H9 (cell line): ENCODE data around the gene LGR5. TPM values are rescaled to one million over a fixed set of nuclear protein-coding genes. Genes with fewer than 3 reads are reported as not detected.

Experiments used
- DNase-seq: peaks from one replicate; pipeline ENCODE4 v3.0.0-alpha.2; 2017
- H2AFZ ChIP-seq: one replicate; pipeline ENCODE4 v1.6.1; 2013; ENCODE audit warnings: mild to moderate bottlenecking, low read length, control low read depth, moderate library complexity
- H2AK5ac ChIP-seq: 2 replicates; pipeline ENCODE4 v1.6.1; 2013; ENCODE audit warnings: low read length, control low read depth, mixed read lengths; ENCODE audit not compliant: insufficient read length
- H2BK120ac ChIP-seq: one replicate; pipeline ENCODE4 v1.6.1; 2013; ENCODE audit warnings: low read depth, mild to moderate bottlenecking, low read length, control low read depth, inconsistent platforms; ENCODE audit not compliant: poor library complexity, severe bottlenecking
- H2BK12ac ChIP-seq: 2 replicates; pipeline ENCODE4 v1.6.1; 2013; ENCODE audit warnings: low read length, control low read depth, mixed read lengths, low read depth; ENCODE audit not compliant: insufficient read length
- H2BK15ac ChIP-seq: 2 replicates; pipeline ENCODE4 v1.6.1; 2013; ENCODE audit warnings: low read depth, low read length, control low read depth
- H2BK20ac ChIP-seq: one replicate; pipeline ENCODE4 v1.6.1; 2013; ENCODE audit warnings: low read depth, mild to moderate bottlenecking, low read length, control low read depth, inconsistent platforms; ENCODE audit not compliant: poor library complexity, severe bottlenecking
- H2BK5ac ChIP-seq: 2 replicates; pipeline ENCODE4 v1.6.1; 2013; ENCODE audit warnings: low read length, control low read depth, mixed read lengths; ENCODE audit not compliant: insufficient read length
- H3K14ac ChIP-seq: 2 replicates; pipeline ENCODE4 v1.6.1; 2013; ENCODE audit warnings: low read length, control low read depth; ENCODE audit not compliant: insufficient read depth
- H3K18ac ChIP-seq: 2 replicates; pipeline ENCODE4 v1.6.1; 2013; ENCODE audit warnings: low read depth, mild to moderate bottlenecking, mixed read lengths, low read length, control low read depth; ENCODE audit not compliant: insufficient read length
- H3K23ac ChIP-seq: 2 replicates; pipeline ENCODE4 v1.6.1; 2013; ENCODE audit warnings: low read length, control low read depth, mixed read lengths, low read depth; ENCODE audit not compliant: insufficient read length
- H3K23me2 ChIP-seq: 2 replicates; pipeline ENCODE4 v1.6.1; 2013; ENCODE audit warnings: low read depth, mild to moderate bottlenecking, mixed read lengths, low read length, control low read depth; ENCODE audit not compliant: insufficient read length, poor library complexity, severe bottlenecking
- H3K27ac ChIP-seq: 2 replicates; pipeline ENCODE4 v1.5.1; 2013; ENCODE audit warnings: low read length, control low read depth, mixed read lengths, low read depth; ENCODE audit not compliant: insufficient read length
- H3K27me3 ChIP-seq: 2 replicates; pipeline ENCODE4 v1.6.1; 2013; ENCODE audit warnings: low read length, control low read depth, inconsistent platforms; ENCODE audit not compliant: insufficient read depth
- H3K4ac ChIP-seq: 2 replicates; pipeline ENCODE4 v1.6.1; 2013; ENCODE audit warnings: low read depth, mild to moderate bottlenecking, control low read depth, inconsistent platforms, low read length, moderate library complexity
- H3K4me1 ChIP-seq: 2 replicates; pipeline ENCODE4 v1.6.1; 2013; ENCODE audit warnings: low read length, control low read depth, inconsistent platforms; ENCODE audit not compliant: insufficient read depth
- H3K4me2 ChIP-seq: 2 replicates; pipeline ENCODE4 v1.6.1; 2013; ENCODE audit warnings: low read length, control low read depth, mixed read lengths; ENCODE audit not compliant: insufficient read length, insufficient read depth
- H3K56ac ChIP-seq: 2 replicates; pipeline ENCODE4 v1.6.1; 2013; ENCODE audit warnings: low read depth, mild to moderate bottlenecking, mixed read lengths, low read length, control low read depth; ENCODE audit not compliant: insufficient read length
- H3K79me1 ChIP-seq: 2 replicates; pipeline ENCODE4 v1.6.1; 2013; ENCODE audit warnings: low read depth, mild to moderate bottlenecking, moderate library complexity, low read length, control low read depth, inconsistent platforms; ENCODE audit not compliant: insufficient read depth, poor library complexity, severe bottlenecking
- H3K79me2 ChIP-seq: 2 replicates; pipeline ENCODE4 v1.6.1; 2013; ENCODE audit warnings: low read length, control low read depth, inconsistent platforms; ENCODE audit not compliant: insufficient read depth
- H3K9ac ChIP-seq: 2 replicates; pipeline ENCODE4 v1.6.1; 2013; ENCODE audit warnings: low read length, control low read depth, mixed read lengths; ENCODE audit not compliant: insufficient read length; ENCODE audit errors: extremely low read depth
- H3K9me3 ChIP-seq: one replicate; pipeline ENCODE4 v1.6.1; 2013; ENCODE audit warnings: low read depth, low read length, inconsistent platforms; ENCODE audit not compliant: control insufficient read depth
- H3T11ph ChIP-seq: one replicate; pipeline ENCODE4 v1.6.1; 2013; ENCODE audit warnings: mild to moderate bottlenecking, low read length, control low read depth, inconsistent platforms
- H4K20me1 ChIP-seq: one replicate; pipeline ENCODE4 v1.6.1; 2013; ENCODE audit not compliant: control insufficient read depth, insufficient read length, insufficient read depth
- H4K5ac ChIP-seq: 2 replicates; pipeline ENCODE4 v1.6.1; 2013; ENCODE audit warnings: low read depth, mild to moderate bottlenecking, mixed read lengths, low read length, control low read depth; ENCODE audit not compliant: insufficient read length
- H4K8ac ChIP-seq: replicated peaks from 2 replicates; pipeline ENCODE4 v1.6.1; 2013; ENCODE audit warnings: low read length, control low read depth, mixed read lengths, low read depth; ENCODE audit not compliant: insufficient read length
- H4K91ac ChIP-seq: 2 replicates; pipeline ENCODE4 v1.6.1; 2013; ENCODE audit warnings: low read depth, mild to moderate bottlenecking, moderate library complexity, mixed read lengths, low read length, control low read depth; ENCODE audit not compliant: insufficient read length
- H3K27ac Mint-ChIP-seq, 3 experiments: 2 replicates in 2 of 3; 3 replicates in 1 of 3; pipeline ENCODE4 v1.8.0; 2020 to 2021; ENCODE audit warnings: mixed read lengths in 3 of 3, mild to moderate bottlenecking in 1 of 3, moderate library complexity in 1 of 3
- H3K27me3 Mint-ChIP-seq: 2 replicates; pipeline ENCODE4 v1.8.0; 2021; ENCODE audit warnings: low read depth, mild to moderate bottlenecking, moderate library complexity, mixed read lengths
- H3K36me3 Mint-ChIP-seq, 3 experiments: 2 replicates in 2 of 3; 3 replicates in 1 of 3; pipeline ENCODE4 v1.8.0; 2020 to 2021; ENCODE audit warnings: low read depth in 3 of 3, mixed read lengths in 3 of 3; ENCODE audit not compliant: insufficient read depth in 1 of 3
- H3K4me1 Mint-ChIP-seq, 2 experiments: 2 replicates each; pipeline ENCODE4 v1.8.0; 2020; ENCODE audit warnings: mixed read lengths in 2 of 2
- H3K4me3 Mint-ChIP-seq, 2 experiments: 2 replicates in 1 of 2; 3 replicates in 1 of 2; pipeline ENCODE4 v1.8.0; 2020 to 2021; ENCODE audit warnings: mild to moderate bottlenecking in 2 of 2, mixed read lengths in 2 of 2, moderate library complexity in 1 of 2
- H3K9me3 Mint-ChIP-seq, 2 experiments: 2 replicates in 1 of 2; 3 replicates in 1 of 2; pipeline ENCODE4 v1.8.0; 2020; ENCODE audit warnings: mild to moderate bottlenecking in 2 of 2, mixed read lengths in 2 of 2, moderate library complexity in 1 of 2
- WGBS: extraction: QIAGEN DNeasy Blood & Tissue Kit; methylation state at CpG from one replicate; pipeline ENCODE4 v1.1.7; 2013; ENCODE audit warnings: missing lambda C conversion rate, low lambda C conversion rate, mixed read lengths; ENCODE audit not compliant: insufficient read length; ENCODE audit errors: extremely low coverage; 5-methylcytosine and 5-hydroxymethylcytosine counted together
- total RNA-seq: library from RNA; stranded (reverse); gene quantifications from 2 replicates; pipeline ENCODE4 v1.2.1, GENCODE V29; 2021
- TF ChIP-seq, protein P1 (sequence below): fragments of 200-600 bp; sonication (generic); conservative IDR thresholded peaks from 3 replicates; pipeline ENCODE4 v1.8.0; 2021; ENCODE audit warnings: antibody characterized with exemption, mild to moderate bottlenecking

The LGR5 gene
- total RNA-seq, 1 experiment from 2014 or later, result 0.09 TPM

- Histone ChIP-seq H3K4ac (no peak overlapping the region), H4K20me1 (no peaks in the 10 kb centered on the region), H3K4me1 (no peaks in the 10 kb centered on the region), H2AFZ (no peak overlapping the region), H3K56ac (no peak overlapping the region), H3K27ac (no peak overlapping the region), H4K5ac (no peak overlapping the region), H2BK120ac (no peak overlapping the region), H2BK12ac (no peak overlapping the region), H3K79me2 (no peaks in the 10 kb centered on the region), H2AK5ac (no peak overlapping the region), H3K4me2 (no peak overlapping the region), H4K91ac (no peak overlapping the region), H4K8ac (no peak overlapping the region), H3K14ac (no peak overlapping the region), H2BK5ac (no peak overlapping the region), H3K9me3 (no peaks in the 10 kb centered on the region), H2BK20ac (no peak overlapping the region), H2BK15ac (no peak overlapping the region), H3K9ac (no peak overlapping the region), H3K27me3 (no peaks in the 10 kb centered on the region), H3K23me2 (no peaks in the 10 kb centered on the region), H3K23ac (no peak overlapping the region), H3K18ac (no peak overlapping the region), H3K79me1 (no peaks in the 10 kb centered on the region), H3T11ph (no peak overlapping the region)
- no peaks in the 10 kb centered on the region for H3K9me3 Mint-ChIP-seq
- no peaks in the 10 kb centered on the region for H3K27me3 Mint-ChIP-seq
- TF ChIP-seq, protein P1, sequence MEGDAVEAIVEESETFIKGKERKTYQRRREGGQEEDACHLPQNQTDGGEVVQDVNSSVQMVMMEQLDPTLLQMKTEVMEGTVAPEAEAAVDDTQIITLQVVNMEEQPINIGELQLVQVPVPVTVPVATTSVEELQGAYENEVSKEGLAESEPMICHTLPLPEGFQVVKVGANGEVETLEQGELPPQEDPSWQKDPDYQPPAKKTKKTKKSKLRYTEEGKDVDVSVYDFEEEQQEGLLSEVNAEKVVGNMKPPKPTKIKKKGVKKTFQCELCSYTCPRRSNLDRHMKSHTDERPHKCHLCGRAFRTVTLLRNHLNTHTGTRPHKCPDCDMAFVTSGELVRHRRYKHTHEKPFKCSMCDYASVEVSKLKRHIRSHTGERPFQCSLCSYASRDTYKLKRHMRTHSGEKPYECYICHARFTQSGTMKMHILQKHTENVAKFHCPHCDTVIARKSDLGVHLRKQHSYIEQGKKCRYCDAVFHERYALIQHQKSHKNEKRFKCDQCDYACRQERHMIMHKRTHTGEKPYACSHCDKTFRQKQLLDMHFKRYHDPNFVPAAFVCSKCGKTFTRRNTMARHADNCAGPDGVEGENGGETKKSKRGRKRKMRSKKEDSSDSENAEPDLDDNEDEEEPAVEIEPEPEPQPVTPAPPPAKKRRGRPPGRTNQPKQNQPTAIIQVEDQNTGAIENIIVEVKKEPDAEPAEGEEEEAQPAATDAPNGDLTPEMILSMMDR, result no peak
- H3K4me3 Mint-ChIP-seq, result no peak overlapping the region
- H3K27ac Mint-ChIP-seq, result no peak overlapping the region
- no peaks in the 10 kb centered on the region for H3K36me3 Mint-ChIP-seq
- DNase-seq, result no peak
- no peaks in the 10 kb centered on the region for H3K4me1 Mint-ChIP-seq
- no CpG with 5 or more reads among the region's 3 CpGs for WGBS
These were observed 64.2 kb downstream of the LGR5 start for GRCh38 chr12:71503579-71504391.
